EL (cell line): ENCODE data around the gene MEX3D.
A peak's percentile ranks its signal among the peaks of the same experiment; 100 is the strongest.

Experiments
- DNase-seq: peaks from one replicate; pipeline ENCODE4 v3.0.0-alpha.2; 2016

The MEX3D gene

DNA sequence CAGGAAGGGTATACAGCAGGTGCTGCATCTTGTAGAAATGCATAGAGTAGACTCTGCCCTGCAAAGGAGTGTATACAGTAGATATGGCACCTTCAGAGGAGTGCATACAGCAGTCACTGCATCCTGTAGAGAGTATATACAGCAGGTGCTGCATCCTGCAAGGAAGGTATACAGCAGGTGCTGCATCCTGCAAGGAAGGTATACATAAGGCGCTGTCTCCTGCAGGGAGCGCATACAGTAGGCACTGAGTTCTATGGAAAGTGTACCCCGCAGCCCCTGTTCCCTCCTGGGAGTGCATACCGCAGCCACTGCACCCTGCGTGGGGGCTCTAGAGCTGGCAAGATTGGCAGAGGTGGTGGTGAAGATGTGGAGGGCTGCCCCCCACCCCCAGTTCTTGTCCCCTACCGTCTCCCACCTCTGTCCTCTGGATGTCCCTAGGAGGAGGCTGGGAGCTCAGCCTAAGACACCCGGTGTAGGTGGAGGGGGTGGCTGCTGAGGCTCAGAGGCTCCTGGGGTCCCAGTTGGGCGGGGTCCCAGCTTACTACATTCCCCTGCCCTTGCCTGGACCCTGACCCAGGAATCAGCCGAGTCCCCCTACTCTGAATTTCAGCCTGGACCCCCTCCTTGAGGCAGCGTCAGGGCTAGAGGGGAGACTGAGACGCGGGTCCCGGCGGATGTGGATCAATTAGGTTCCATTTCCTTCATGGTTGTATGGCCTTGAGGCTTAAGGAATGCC lies 53.0 kb downstream of the MEX3D start:
- no peak for DNase-seq

DNA sequence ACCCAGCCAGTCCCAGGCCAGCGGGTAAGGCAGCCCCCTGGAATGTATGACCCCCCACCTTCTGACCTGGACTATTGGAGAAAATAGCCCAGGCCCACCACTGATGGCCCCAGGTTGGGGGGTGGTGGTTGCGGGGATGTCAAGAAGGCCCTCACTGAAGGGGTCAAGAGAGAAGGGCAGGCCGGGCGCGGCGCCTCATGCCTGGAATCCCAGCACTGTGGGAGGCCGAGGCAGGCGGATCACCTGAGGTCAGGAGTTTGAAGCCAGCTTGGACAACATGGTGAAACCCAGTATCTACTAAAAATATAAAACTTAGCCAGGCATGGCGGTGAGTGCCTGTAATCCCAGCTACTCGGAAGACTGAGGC lies 53.8 kb downstream of the MEX3D start:
- DNase-seq: no peak

DNA sequence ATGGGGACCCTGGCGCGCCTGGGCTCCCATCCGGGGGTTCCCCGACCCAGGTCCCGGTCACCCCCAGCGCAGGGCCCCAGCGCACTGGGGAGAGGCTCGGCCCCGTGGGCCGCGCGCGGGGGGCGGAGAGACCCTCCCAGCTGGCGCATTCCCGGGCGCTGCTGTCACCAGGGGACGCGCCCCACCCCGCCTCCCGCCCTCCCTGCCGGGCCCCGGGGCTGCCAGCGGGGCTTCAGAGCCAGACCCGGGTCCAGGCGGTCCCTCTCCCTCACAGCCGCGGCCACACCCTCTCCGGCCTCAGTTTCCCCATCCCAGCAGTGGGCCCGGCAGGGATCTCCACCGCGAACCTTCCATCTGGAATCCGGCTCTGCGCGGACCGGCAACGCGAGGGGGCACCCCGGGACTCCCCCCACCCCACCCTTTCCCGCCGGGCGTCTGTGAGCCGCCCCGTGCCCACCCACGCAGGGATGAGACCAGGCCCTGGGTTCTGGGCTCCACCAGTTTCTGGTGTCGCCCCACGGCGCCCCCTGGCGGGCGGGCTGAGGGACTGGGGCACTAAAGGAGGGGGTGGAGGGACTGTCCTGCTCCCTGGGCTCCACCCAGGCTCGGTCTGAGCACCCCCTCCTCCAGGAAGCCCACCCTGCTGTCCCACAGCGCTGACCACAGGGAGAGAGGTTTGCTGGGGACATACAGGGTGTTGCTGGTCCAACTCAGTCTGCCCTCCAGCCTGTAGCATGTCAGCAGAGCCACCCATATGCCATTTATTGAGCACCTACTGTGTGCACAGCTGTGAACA lies 54.4 kb downstream of the MEX3D start:
- peak; percentile 64 for DNase-seq

DNA sequence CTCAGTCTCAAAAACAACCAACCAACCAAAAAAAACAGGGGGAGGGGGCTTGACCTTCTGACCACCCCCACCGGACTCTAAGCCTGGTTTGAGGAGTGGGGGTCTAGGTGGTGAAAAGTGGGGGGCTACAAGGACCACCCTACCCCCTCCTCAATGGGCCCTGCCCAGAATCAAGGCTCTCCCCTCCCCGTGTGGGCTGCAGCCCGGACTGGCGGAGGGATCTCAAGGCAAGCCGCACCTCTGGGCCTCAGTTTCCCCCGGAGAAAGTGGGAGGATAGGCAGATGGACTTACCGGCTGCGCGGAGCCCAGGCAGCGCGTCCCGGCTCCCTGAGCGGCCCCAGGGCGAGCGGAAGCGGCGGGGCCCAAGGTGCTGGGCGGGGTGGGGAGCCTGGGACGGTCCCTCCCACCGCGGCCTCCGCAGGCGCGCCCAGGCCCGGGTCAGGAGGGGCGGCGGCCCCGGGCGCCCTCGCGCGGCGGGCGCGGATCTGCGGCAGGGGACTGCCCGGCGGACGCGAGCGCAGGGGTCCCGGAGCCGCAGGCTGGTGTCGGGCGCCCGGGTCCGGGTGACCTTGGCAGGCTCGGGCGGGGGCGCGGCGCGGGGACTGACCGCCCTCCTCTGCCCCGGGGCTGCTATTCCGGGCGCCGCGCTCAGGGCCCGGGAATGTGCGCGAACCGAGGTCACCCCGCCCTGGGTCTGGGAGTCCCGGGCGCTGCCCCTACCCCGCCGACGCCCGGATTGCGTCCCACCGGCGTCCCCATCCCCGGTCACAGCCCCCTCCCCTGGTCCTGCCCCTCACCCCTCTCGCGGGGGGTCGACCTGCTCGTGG lies 55.2 kb downstream of the MEX3D start, which contains the start of gene ADAMTSL5:
TSS of gene ADAMTSL5 (minus strand) at position 349 of the 828 bp plus-strand sequence. CDS start 2,076 bp downstream, outside the sequence.
- peak; percentile 78 for DNase-seq

DNA sequence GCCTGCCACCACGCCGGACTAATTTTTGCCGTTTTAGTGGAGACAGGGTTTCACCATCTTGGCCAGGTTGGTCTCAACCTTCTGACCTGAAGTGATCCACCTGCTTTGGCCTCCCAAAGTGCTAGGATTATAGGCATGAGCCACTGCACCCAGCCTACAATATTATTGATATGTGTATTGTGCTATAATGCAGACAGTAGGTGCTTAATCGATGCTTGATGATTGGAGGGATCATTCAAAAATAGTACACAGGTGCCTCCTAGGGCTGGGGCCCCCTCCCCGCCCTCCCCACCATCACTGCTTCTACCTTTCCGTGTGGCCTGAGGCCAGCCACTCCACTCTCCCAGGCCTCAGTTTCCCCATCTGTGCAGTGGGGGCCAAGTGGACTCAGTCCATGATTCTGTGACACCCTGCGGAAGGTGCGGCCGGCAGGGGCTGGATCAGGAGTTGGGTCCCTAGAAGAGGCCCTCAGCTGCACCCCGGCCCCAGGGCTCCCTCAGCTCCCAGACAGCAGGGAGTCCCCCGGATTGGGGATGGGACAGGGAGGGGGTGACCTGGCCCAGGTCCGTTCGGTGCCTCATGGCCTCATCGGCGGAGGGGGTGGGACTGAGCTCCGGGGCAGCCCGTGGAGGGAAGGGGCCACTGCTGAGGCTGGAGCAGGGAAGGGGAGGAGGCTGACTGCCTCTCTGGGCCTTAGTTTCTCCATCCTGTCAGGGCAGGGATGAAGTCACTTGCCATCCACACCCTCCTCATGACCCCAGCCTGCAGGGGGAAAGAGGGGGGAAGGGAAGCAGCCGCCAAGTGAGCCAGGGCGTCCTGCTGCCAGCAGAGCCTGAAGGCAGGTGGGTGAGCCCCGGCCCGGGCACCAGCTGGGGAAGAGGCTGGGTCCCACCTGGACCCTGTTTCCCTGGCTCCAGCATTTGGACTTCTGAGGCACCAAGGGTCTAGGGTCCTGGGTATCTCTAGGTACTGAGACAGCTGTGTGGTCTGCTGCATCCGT lies 56.5 kb downstream of the MEX3D start:
- DNase-seq: no peak

DNA sequence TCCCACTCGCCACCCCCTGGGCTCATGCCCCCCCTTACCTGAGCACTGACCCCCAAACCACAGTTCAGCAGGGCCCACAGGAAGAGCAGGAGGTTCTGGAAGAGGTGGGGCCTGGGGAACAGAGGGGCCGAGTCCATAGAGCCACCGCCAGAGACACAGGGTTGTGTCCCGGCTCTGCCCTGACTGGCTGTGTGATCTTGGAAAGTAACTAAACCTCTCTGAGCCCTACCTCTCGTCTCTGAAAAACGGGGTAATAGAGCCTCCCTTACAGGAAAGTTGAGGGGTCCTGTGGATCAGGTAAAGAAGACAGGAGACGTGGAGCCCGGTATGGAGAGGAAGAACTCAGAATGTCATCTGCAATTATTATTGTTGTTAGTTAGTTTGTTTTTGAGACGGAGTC lies 57.3 kb downstream of the MEX3D start:
- no peak for DNase-seq

DNA sequence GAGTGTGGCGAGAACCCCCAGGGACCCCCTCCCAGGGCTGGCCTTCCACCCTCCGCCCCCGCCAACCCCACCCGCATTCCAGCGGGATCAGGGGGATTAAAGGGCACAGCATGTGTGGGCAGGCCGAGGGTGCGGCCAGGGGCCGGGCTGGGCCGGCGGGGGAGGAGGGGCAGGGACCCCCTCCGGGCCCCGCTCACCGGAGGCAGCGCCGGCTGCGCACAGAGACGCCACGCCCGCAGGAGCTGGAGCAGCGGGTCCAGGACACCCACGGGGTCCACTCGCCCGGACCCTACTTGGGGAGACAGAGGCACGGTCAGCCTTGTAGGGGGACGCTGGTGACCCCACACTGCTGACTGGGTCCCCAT lies 57.7 kb downstream of the MEX3D start:
- DNase-seq: no peak

DNA sequence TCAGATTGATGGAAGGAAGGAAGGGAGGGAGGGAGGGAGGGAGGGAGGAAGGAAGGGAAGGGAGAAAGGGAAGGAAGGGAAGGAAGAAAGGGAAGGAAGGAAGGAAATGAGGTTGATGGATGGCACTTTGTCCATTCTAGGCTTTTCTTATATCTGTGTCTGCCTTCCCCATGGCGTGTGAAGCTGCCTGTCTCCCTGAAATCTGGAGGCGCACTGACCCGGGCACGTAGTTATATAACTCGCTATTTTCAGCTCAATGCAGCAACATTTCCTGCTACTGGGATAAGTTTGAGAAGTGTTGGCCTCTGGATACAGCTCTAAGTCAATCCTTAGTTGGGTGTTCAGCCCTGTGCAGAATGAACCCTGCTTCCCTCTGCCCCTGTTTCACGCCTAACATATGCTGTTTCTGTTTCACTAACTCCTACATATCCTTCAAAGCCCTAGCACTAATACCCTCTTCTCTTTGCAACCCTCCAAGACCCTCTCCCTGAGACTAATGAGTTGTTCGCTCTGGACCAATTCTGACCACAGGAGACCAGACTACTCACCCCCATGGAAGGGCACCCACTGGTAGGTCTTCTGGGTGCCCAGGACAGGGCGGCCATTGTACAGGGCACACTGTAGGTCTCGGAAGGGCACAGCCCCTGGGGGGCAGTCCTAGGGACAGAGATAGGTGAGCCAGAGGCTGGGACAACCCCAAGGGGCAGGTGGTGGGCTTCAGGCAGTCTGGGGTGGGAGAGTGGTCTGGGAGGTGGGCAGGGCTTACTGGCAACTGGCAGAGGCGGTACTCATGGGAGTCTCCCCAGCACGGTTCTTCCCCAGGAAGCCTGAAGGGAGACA lies 58.3 kb downstream of the MEX3D start:
- DNase-seq: no peak

DNA sequence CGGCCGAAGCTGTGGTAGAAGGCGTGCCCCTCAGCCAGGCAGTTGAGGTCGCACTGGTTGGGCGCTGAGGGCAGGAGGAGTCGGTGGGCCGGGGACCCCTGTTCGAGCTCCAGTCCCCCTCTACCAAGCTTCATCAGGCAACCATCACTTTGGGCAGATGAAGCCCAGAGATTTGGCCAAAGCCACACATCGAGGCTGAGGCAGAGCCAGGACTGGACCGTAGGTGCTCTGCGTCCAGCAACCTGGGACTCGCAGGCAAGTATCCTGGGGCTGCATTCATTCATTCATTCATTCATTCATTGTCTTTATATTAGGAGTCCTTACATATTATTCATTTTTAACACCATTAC lies 59.6 kb downstream of the MEX3D start:
- no peak for DNase-seq

DNA sequence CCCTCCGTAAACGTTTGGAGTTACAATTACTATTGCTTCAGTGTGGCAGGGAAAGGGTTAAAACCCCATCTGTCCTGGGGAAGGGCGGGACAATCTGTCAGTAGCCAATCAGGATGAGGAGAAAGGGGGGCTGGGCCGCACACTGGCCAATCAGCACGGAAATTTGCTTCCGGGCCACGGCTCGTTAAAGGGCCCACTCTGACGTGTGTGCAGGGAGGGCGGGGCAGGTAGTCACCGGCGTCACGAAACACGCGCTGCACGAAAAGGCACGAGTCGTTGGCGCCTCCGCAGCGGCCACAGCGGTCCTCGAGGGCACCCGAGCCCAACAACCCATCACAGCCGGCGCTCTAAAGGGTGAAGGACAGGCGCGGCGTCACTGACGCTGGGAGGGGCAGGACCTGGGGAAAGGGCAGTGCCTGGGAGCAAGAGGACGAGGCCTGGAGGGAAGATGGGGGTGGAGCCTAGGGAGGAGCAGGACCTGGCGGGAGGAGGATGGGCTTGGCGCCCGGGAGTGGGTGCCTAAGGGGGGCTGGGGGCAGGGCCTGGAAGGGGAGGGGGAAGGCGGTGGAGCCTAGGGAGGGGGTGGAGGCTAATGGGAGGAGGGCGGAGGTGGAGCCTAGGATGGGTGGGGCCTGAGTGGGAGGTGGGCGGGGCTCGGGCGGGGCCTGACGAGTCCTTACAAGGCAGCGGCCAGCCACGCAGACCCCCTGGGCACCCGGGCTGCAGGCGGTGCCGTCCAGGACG lies 60.2 kb downstream of the MEX3D start:
- peak; percentile 94 for DNase-seq

DNA sequence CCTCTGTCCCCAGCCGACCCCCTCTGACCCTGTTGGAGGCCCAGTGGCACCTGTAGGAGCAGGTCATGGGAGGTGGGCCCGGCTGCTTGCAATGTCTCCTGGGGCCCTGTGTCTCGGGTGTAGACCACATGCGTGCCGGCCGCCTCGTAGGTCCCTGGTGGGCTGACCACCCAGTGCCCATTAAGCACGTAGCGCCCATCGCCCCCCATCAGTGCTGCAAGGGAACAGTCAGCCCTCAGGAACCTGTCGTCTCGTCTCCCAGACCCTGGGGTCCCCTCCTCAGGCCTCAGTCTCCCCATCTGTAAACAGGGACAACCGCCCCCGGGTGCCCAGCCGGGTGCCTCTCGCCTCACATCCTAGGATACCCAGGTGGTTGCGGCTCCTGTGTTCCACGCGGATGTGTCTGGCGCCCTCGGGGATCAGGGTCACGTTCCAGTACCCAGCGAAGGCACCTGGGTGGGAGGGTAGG lies 60.9 kb downstream of the MEX3D start:
- no peak for DNase-seq

DNA sequence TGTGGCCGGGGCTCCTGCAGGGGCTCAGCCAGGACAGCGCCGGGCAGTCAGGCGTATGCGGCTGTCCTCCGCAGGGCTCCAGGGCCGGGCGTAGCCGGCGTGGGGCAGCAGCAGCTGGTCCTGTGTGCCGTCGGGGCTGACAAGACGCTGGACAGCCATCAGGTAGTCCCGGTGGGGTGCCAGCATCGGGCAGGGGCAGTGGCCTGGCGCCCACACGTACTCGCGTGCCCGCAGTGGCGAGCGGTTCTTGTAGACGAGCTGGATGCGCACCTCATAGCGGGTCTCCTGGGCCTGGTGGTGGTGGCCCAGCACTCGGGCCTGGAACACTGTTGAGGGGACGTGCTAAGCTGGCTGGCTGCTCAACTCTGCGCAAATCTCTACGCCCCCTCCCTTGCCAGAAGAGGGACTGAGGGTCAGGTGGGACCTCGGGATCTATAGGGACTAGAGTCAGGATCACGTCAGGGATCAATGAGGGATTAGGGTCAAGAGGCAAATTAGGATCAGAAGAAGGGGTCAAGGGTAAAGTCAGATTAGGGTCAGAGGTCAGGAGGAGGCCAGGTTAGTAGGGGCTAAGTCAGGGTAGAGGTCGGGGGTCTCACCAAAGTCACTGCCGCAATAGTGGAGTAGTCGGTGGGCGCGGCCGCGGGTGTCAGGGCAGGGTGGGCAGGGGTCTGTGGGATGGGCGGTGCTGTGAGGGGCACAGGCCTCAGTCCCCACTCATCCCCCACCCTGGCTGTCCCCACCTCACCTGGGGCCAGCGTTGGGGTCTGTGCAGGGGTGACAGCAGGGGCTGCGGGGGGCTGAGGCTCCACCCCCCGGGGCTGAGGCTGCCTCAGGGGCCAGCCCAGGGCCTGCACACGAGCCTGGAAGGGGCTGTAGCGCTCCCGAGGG lies 61.9 kb downstream of the MEX3D start:
- no peak for DNase-seq

DNA sequence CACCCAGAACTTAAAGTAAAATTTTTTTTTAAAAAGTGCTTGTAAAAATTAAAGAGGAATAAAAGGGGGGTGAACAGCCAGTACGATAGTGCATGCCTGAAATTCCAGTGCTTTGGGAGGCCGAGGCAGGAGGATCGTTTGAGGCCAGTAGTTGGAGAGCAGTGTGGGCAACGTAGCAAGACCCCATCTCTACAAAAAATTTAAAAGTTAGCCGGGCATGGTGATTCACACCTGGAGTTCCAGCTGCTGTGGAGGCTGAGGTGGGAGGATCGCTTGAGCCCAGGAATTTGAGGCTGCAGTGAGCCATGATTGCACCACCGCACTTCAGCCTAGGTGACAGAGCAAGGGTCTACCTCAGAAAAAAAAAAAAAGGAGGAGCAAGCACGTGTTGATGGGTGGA lies 63.1 kb downstream of the MEX3D start:
- DNase-seq: no peak
